ENCODE results near the gene ATP6V1B1.

Gene ATP6V1B1

DNA sequence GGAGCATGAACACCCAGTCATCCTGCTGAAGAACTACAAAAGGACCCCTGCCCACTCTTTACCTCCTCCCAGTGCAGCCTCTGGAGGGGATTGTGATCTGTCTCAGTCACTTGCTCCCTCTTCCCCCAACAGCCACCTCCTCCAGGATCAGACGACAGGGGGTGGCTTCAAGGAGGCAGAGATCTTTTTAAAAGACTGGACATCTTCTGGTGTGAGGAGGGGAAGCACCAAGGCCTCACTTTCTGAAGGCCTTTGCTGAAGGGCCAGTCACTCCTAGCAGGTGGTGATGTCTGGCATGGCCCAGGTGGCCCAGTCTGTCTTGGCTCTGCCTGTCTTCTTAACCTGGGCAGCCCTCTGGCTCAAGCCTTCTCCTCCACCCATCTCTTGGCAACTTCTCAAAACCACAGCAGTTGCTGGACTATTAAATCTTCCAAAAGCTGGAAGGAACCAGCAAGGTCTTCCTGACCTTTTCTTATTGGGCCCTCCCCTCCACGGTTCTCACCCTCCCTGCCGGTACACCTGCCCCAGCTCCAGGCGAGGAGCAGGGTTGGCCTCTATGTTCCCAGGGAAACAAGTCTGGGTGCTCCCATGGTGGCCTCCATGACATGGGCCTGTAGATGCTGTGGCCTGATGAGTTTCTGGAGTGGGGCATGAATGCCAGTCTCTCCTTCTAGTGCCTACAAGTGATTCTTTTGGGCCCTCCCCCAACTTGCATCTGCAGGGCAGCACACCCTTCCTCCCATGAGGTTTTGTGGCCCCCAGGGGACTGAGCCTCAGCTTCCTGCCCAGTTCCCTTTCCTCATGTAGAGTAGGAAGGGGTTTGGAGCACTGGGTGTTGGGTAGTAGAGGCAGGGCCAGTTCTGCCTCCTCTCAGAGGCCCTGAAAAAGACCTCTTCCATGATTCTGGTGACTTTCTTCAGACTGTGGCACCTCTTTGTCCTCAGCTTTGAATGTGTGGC lies 5.0 kb upstream of the ATP6V1B1 start:
- no peak for DNase-seq

DNA sequence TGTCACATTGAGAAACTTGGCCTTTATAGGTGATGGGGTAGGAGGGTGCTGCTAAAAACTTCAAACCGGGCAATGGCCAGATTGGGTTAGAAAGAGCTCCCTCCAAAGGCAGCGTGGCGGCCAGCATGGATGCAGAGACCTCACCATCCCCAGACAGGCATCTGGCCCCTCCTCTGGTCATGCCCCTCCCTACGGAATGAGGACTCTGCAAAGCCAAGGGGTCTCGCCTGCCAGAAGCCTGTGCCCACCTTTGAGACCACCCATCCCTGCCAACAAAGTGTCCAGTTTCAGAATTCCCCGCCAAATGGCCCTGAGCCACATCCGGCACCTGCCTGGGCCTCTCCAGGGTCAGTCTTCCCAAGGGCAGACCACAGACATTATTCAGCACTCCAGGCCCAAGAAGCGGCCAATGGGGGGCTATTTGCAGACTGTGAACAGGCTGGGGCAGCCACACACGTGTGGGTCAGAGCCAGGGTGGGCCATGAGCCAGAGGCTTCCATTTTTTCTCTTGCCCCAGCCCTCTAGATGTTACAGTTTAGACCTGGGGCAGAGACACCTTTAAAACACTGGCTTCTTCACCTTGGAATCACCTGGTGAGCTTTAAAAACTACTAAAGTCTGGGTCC lies 4.2 kb upstream of the ATP6V1B1 start:
- DNase-seq = no peak

DNA sequence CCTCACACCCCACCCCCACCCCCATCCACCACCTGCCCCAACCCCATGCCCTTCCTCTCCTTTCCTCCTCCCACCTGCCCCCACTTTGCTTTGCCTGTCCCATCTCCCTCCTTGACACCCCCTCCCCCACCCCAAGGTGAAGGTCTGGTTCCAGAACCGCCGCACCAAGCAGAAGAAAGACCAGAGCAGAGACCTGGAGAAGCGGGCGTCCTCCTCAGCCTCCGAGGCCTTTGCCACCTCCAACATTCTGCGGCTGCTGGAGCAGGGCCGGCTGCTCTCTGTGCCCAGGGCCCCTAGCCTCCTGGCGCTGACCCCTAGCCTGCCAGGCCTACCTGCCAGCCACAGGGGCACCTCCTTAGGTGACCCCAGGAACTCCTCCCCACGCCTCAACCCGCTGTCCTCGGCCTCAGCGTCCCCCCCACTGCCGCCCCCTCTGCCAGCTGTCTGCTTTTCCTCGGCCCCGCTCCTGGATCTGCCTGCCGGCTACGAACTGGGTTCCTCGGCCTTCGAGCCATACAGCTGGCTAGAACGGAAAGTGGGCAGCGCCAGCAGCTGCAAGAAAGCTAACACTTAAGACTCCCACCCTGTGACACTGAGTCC lies 3.0 kb upstream of the ATP6V1B1 start:
- DNase-seq = no peak

DNA sequence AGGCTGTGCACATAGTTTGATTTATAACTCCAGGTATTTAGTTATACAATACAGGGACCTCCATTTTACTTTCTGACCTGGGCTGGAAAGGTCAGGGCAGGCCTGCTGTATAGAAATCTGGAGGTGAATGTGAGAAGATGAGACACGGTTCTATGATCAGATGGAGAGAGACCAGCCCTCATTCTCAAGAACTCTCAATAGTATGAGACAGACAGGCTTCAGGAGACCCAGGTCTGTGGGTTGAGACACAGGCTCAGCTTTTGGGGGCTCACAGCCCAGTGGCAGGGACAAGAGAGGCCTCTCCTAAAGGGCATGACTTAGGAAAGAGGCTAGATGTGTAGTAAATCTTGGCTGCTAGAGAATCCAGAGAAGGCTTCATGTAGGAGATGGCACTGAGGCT lies 719 bp upstream of the ATP6V1B1 start:
- no peak for DNase-seq

DNA sequence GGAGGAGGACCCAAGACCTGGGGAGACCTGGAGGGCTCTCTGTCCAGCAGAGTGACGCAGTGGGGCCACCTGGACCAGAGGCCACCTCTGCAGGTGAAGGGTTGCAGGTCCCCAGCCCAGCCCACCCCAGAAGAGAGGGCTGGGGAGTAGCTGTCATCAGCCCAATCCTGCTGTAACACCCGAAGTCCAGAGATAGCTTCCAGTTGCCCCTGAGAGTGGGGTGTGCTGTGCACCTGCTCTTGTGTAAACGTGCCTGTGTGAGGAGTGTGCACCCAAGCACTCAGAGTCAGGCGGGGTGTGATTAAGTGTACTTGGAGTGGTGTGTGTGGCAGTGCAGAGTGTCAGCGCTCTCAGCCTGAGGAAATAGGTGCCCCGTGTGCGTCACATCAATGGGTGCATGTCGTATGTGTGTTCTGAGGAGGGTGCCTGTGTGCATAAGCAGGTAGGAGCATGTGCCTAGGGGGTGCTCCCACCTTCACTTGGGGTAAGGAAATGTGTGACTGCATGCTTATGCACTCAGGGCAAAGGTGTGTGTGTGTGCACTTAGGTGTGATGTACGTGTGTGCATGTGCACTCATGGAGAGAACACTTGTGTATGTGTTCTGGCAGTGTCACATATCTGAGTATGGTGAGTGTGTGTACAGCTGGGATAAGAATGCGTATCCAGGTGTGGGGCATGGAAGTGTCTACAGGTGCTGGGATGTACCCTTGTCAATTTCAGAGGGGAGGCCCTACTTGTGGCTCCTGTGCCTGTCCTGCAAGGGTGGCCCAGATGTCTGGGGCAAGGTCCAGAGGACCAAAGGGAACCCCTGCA lies 672 bp downstream of the ATP6V1B1 start:
- no peak for DNase-seq

DNA sequence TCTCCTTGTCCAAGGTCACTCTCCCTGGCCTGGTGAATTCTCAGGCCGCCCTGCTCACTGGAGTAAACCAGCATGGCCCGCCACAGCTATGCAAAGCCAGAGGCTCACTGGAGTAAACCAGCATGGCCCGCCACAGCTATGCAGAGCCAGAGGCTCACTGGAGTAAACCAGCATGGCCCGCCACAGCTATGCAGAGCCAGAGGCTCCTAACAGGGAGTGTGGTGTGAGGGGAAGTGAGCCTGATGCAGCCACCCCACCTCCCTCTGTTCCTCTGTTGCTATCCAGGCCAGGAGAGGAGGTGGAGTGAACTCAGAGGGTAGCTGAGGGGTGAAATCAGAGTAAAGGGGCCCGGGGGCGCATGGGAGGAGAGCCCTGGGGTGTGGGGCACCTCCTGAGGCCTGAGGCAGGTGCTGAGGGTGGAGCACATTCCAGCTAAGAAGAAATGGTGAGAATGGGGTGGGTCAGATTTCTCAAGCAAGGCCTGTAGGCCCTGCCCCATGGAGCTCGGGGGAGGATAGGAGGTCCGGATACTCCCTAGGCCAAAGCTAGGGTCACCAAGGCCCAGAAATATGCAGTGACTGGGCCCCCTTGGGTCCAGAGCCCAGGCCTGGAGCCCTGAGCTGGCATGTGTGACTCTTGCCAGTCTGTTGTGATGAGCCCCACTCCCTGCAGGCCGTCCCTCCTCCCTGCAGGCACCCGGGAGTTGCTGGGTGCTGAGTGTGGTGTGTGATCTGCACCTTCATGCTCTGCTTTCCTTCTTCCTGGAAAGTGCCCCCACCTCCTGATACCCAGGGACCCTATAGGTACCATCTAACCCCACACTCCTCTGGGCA lies 1.5 kb downstream of the ATP6V1B1 start:
- DNase-seq = peak in 1 of 2 experiments; percentile 2

DNA sequence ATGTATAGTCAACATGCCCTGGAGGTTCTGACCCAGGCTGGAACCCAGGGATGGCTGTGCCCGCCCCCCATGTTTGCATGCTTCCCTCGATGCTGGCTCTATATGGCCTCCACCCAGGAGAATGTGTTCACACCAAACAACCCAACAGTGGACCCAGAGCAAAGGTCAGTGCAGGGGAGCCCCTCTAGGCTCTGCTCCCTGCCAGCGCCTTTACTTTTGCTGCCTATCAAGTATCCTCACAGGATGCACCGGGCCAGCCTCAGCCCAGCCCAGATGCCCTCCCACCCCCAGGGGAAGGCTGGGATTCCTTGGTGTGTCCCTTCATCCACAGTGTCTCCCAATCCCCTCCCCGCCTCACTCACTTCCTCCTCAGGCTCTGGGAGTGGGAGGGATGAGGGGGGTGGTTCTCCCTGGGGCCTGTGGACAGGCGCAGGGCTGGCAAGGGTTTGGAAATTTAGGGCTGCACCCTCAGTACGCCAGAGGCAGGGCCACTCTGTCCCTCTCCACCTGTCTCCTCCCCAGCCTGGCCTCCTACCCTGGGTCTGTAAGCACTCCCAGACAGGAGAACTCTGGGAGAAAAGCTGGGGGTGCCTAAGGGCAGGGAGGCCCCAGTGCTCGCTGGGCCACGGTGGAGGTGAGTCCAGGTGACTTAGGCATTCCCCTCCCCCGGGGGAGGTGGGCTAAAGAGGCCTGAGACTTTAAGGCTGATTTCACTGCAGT lies 2.3 kb downstream of the ATP6V1B1 start:
- DNase-seq = no peak

DNA sequence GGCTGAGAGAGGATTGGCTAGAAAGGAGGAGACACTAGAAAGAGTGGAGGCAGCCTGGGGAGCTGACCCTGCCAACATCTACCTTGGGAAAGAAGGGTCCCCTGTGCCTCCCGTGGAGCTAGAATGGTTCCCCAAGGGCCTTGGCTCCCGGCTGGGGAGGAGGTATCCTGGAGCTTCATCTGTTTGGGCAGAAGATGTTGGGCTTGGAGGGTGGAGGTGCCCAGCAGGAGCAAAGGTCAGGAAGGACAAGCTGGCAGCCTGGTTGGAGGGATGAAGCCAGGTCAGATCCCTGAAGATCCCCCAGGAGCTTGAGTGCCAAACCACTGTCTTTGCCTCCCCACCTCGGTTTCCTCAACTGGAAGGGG lies 2.9 kb downstream of the ATP6V1B1 start:
- DNase-seq = no peak

DNA sequence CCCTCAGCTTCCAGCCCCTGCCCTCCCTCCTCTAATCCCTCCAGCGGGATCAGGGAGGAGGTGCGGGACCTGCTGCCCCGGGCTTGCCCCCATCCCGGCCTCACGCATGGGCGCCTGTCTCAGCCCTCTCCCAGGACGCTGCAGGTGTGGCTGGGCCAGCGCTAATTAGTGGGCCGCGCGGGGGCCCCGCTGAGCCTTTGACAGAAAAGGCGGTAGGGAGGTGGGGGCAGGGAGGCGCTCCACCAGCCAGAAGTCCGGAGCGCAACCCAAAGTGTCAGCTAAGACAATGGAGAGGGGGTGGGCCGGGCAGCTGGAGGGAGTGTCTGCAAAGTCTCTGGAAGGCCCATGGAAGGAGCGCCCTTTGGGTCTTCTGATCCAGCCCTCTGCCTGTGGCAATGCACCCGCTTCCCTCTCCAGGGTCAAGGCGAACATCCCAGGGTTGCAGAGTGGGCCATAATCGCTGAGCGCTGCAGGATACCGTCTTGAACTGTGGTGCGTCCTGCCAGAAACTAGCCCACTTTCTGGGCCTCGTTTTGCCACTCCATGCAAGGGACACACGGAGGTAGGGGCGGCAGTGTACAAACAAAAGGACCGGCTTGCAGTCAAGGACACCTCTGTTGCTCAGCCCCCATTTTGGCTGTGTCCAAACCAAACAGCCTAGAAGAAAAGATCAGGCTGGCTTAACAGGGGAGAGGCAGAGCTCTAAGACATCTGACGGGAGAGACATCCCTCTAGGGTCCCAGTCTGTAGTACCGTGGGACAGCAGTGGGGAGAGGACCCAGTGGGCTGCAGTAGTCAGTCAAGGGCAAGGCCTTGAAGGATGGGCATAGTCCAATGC lies 3.5 kb downstream of the ATP6V1B1 start:
- no peak for DNase-seq

DNA sequence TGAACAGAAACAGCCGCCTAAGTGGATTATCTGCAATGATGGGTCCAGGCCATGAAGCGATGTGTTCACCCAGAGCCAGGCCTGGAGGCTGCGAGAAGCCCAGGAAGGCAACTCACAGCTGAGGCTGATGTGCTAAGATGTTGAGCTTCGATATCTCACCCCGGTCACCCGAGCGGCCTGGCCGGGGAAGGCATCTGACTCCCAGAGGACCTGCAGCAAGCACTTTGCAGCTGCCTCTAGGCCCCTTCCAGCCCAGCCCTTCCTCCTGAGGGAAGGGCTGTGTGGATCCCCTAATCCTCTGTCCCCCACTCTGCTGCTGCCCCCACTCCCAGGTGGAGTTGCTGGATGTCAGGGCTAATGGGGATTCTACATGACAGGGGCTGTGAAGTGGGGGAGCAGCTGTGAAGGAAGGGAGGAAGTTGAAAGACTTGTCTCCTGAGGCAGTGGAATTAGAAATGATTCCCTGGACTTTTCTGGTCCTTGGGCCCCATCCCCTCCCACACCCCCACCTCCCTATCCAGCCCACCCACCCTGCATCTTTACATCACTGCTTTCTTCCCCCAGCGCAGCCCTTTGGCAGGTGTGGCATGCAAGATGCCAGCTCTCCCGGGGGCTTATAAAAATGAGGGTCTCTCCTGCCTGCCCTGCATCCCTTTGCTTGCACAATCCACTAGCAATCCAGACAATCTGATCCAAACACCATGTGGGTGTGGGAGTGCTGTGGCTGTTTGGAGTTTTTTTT lies 4.3 kb downstream of the ATP6V1B1 start:
- DNase-seq = no peak

DNA sequence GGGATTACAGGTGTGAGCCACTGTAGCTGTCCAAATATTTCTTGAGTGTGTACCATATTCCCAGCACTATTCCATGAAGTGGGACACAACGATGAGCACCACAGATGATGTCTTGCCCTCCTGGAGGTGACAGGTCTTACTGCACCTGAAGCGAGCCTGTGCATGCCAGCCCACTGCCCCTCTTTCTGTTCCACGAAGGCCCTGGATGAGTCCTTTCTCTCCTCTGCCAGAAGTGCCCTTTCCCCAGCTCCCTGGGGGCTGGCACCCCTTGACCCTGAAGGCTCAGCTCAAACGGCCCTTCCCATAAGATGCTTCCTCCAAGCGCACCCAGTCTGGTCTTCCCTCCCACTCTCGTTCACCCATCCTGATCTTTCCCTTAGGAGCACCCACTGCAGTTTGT lies 5.5 kb downstream of the ATP6V1B1 start:
- DNase-seq = no peak

DNA sequence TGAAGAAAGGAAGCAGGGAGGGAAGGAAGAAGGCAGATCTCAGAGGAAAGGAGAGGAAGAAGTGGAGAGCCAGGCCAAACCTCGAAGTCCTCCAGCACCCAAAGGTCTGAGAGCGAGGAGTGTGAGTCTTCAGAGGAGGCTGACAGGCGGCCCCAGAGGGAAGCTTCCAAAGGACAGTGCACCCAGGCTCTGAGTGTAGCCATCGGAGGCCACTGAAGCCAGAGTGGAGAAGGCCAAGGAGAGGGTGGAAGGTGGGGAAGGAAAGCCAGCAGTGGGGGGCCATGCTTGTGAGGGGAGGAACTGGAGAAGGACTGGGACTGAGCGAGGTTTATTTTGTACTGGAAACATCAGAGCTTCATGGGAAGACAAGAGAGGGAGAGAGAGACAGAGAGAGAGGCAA lies 6.0 kb downstream of the ATP6V1B1 start:
- no peak for DNase-seq

DNA sequence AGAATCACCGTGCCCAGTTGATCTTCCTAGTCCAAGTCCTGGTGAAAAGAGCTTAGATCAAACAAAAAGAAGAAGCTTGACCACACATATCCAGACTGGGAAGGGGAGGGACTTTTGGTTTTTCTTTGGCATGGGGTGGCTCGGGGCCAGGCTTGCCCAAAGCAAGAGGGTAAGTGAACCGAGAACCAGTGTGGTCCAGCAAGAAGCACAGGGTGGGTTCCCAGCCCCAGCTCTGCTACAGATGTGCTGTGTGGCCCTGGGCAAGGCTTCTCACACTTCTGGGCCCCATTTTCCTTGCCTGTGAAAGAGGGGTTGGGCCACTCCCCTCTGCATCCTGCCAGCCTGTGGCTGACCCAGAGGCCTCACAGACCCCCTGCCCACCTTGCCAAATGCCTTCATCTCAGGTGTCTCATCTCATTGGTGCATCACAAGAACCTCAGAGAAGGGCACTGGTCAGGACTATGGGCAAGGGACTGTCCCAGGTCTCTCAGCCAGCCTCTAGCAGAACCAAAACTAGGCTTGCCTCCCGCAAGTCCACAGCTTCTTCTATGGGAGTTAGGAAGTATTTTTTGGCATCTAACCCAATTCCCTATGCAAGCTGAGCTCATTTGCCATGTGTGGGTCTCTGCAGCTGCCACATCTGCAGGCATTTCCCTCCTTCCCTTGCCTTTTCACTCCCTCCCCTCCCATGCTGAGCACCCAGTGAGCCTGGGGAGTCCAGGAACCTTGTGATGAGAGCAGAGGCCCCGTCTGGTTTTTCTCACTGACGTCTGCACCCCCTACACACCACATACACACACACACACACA lies 6.9 kb downstream of the ATP6V1B1 start:
- no peak for DNase-seq

DNA sequence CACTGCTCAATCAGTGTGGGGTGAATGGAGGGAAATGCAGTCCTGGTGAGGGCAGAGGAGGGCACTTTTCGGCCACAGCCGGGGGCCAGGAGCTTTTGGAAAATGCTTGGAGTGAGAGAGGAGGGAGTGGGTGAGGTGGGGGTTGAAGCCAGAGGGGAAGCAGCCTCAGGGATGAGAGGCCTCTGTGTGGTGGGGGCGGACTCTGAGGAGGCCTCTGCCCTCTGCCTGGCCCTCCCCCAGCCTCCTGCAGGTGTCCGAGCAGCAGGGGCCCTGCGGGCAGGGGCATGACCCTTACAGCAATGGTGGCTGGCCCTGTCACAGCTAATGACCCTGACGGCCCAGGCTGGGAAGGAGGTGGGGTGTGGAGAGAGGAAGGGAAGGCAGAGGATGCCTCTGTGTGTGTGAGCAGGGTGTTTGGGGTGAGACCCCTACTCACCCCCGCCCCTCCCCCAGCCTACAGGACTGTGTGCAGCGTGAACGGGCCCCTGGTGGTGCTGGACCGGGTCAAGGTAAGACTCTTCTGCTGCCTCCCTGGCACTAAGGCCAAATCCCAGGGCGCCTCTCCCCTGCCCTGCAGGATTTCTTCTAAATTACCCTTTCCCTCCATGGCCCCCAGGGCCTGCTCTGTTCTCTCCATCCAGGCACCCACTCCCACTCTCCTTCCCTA lies 7.6 kb downstream of the ATP6V1B1 start:
- no peak for DNase-seq

DNA sequence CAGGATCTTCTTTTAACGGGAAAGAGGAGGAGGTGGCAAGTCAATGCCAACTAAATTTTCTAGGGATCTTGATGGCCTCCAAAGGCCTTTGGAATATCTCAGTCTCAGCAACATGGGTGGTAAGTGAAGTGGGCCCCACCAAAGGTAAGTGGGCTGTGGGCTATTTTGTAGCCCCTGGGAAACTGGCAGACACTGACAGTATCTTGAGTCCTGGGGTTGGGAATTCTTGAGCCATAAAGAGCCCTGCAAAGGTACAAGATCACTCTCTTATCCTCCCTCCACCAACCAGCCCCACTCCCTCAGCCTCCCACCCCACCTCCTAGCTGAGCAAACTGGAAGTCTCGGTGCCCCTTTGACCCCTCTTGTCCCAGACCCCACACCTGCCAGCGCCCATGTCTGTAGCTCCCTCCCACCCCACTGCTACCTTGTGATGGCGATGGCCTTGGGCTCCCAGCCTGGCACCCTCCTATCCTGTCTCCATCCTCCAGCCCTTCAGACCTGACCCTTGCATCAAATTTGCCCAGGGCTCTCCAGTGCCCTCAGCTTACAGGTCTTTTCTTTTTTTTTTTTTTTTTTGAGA lies 8.5 kb downstream of the ATP6V1B1 start:
- DNase-seq = no peak

DNA sequence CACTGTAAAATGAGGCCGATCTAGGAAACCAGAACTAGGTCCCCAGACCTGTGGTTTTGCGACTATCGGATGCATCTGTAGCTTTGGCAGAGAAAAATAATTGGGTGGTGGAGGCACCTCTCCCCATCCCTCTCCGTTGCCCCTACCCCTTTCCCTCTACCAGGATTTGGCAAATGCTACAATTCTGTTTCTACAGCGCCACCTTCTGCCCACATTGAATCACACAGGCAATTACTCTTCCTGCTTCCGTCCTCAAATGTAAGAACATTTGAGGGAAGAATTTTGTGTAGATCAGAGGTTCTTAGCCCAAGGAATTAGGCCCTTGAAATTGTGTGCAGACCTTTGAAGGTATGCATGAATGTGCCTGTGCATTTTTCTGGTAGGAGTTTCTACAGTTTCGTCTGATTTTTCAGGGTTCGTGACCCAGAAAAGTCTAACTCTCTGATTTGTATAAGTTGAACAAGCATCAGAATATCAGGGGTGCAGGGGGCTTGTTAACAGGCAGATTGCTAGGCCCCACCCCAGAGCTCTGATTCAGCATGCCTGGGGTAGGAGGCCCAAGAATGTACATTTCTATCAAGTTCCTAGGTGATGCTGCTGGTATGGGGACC lies 11.2 kb downstream of the ATP6V1B1 start:
- DNase-seq = peak; percentile 16 to 72

DNA sequence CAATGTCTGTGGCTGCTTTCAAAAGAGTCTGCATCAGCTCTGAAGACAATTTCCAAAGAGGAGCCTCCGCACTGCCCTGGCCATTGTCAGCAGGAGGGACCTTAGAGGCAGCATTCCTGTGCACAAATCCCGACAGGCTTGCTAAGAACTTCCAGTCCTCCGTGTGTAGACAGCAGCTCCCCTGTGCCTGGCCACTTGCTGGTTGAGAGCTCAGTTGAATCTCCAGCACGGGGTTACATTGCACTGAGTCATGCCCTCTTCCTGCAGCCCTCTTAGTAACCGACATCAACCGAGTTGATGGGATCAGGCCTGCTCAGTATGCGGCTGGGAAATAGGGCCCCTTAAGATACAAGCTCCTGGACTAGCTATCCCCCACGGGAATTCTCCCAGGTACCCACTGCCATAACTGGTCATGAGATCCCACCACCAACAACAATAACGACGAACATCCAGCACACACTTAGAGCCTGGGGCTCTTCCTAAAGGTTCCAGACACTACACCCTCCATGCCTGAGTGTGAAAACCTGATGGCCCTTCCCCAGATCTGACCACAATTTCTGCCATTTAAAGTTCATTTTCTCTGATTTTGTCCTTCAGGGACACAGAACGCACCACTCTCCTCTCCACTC lies 12.0 kb downstream of the ATP6V1B1 start:
- no peak for DNase-seq
